ENCODE results near the gene INCENP.

INCENP gene

GRCh38 chr11:62172294-62172693 lies 48.5 kb downstream of the INCENP start:
- Histone ChIP-seq H3F3A (ENCODE audit: insufficient read depth, low read length) (no peaks in the 10 kb centered on the region), H3K9me2 (replicated peaks; ENCODE audit: insufficient read depth, low read length) (no peaks in the 10 kb centered on the region), H3K4me2 (ENCODE audit: low read depth, low read length) (no peak overlapping the region), H2AFZ (ENCODE audit: low read length) (no peak overlapping the region), H3K9ac (ENCODE audit: low read length) (no peak overlapping the region), H3K4me3 (ENCODE audit: low read length) (no peak overlapping the region), H3K27me3 (replicated peaks; ENCODE audit: insufficient read depth, low read length) (no peaks in the 10 kb centered on the region), H4K20me1 (ENCODE audit: insufficient read depth, low read length) (no peaks in the 10 kb centered on the region), H3K27ac (ENCODE audit: low read length) (no peak overlapping the region), H3K79me2 (ENCODE audit: low read length) (no peaks in the 10 kb centered on the region), H3K36me3 (replicated peaks; ENCODE audit: insufficient read depth, low read length) (no peaks in the 10 kb centered on the region), H3K4me1 (ENCODE audit: low read length) (0 out of 2 replicates have a peak, but pooled peaks cover 2% of the 10 kb centered on the region), H3K9me3 (replicated peaks; ENCODE audit: insufficient read depth, low read length) (no peaks in the 10 kb centered on the region)
- no peak for DNase-seq
- no peak for TF ChIP-seq EZH2 (optimal IDR thresholded peaks at IDR 0.05; ENCODE audit: low read depth, low read length)
- TF ChIP-seq CTCF (IDR thresholded peaks at IDR 0.05; ENCODE audit: low read length) = no peak
- TF ChIP-seq EZH2phosphoT487 (IDR thresholded peaks at IDR 0.05; ENCODE audit: low read length) = no peak

GRCh38 chr11:62176766-62177165 lies 53.0 kb downstream of the INCENP start:
- Histone ChIP-seq H3K27ac (ENCODE audit: low read length) (no peak overlapping the region), H3F3A (ENCODE audit: insufficient read depth, low read length) (no peaks in the 10 kb centered on the region), H3K9me2 (replicated peaks; ENCODE audit: insufficient read depth, low read length) (no peaks in the 10 kb centered on the region), H3K27me3 (replicated peaks; ENCODE audit: insufficient read depth, low read length) (no peaks in the 10 kb centered on the region; the same call in 1 of the 2 replicates), H2AFZ (ENCODE audit: low read length) (no peak overlapping the region), H3K4me1 (ENCODE audit: low read length) (0 out of 2 replicates have a peak, but pooled peaks cover 3% of the 10 kb centered on the region), H3K36me3 (replicated peaks; ENCODE audit: insufficient read depth, low read length) (no peaks in the 10 kb centered on the region), H4K20me1 (ENCODE audit: insufficient read depth, low read length) (no peaks in the 10 kb centered on the region), H3K4me2 (ENCODE audit: low read depth, low read length) (no peak overlapping the region), H3K9me3 (replicated peaks; ENCODE audit: insufficient read depth, low read length) (no peaks in the 10 kb centered on the region), H3K9ac (ENCODE audit: low read length) (no peak overlapping the region), H3K4me3 (ENCODE audit: low read length) (no peak overlapping the region), H3K79me2 (ENCODE audit: low read length) (no peaks in the 10 kb centered on the region)
- TF ChIP-seq EZH2phosphoT487 (IDR thresholded peaks at IDR 0.05; ENCODE audit: low read length) (no peak), EZH2 (optimal IDR thresholded peaks at IDR 0.05; ENCODE audit: low read depth, low read length) (no peak), CTCF (IDR thresholded peaks at IDR 0.05; ENCODE audit: low read length) (no peak)
- DNase-seq = no peak

GRCh38 chr11:62179995-62180394 lies 56.2 kb downstream of the INCENP start:
- Histone ChIP-seq H3K4me3 (ENCODE audit: low read length) (no peak overlapping the region), H3K9me2 (replicated peaks; ENCODE audit: insufficient read depth, low read length) (no peaks in the 10 kb centered on the region), H3K27me3 (replicated peaks; ENCODE audit: insufficient read depth, low read length) (no peaks in the 10 kb centered on the region; the same call in 1 of the 2 replicates), H3K36me3 (replicated peaks; ENCODE audit: insufficient read depth, low read length) (no peaks in the 10 kb centered on the region), H3K9ac (ENCODE audit: low read length) (no peak overlapping the region), H3K27ac (ENCODE audit: low read length) (no peak overlapping the region), H4K20me1 (ENCODE audit: insufficient read depth, low read length) (no peaks in the 10 kb centered on the region), H2AFZ (ENCODE audit: low read length) (no peak overlapping the region), H3K4me1 (ENCODE audit: low read length) (peaks cover 11% of the 10 kb centered on the region; the same call in 1 of the 2 replicates), H3K9me3 (replicated peaks; ENCODE audit: insufficient read depth, low read length) (no peaks in the 10 kb centered on the region), H3F3A (ENCODE audit: insufficient read depth, low read length) (no peaks in the 10 kb centered on the region), H3K79me2 (ENCODE audit: low read length) (no peaks in the 10 kb centered on the region), H3K4me2 (ENCODE audit: low read depth, low read length) (no peak overlapping the region)
- DNase-seq = no peak
- TF ChIP-seq CTCF (IDR thresholded peaks at IDR 0.05; ENCODE audit: low read length) (no peak), EZH2phosphoT487 (IDR thresholded peaks at IDR 0.05; ENCODE audit: low read length) (no peak), EZH2 (optimal IDR thresholded peaks at IDR 0.05; ENCODE audit: low read depth, low read length) (no peak)
